D721Med (cell line): ENCODE data around the gene MAP2K4.

Experiments used
- DNase-seq: peaks from one replicate; pipeline ENCODE4 v3.0.0; 2011; ENCODE audit warnings: low spot score; ENCODE audit not compliant: insufficient read length
- FAIRE-seq: peaks from 2 replicates; lab custom pipeline; 2011; peaks lifted over from hg19 to GRCh38; lab: Jason Lieb, UNC
- TF ChIP-seq, protein P1 (sequence below): IDR thresholded peaks from 2 replicates; pipeline ENCODE4 v1.5.1; 2012; ENCODE audit warnings: mild to moderate bottlenecking, control low read depth; ENCODE audit not compliant: insufficient read depth; ENCODE audit errors: missing control alignments

The MAP2K4 gene

DNA sequence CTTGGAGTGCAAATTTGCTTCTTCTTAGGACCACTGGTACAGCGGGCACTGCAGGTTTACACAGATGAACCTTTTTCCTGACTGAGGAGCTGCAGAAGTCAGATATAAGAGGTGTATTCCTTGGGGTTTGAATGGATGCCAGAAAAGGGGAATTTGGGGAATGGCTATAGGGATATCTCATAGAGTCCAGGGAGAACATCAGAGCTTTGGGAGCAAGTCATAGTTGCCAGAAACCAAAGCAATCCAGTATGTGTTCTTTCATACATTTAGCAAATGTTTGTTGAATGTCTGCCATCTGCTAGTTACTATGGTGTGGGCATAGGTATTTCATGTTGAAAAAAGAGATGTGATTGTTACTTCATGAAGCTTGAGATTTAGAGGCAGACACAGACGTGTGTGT lies 46.8 kb downstream of the MAP2K4 start:
- FAIRE-seq (no peak), DNase-seq (no peak)
- TF ChIP-seq, protein P1, sequence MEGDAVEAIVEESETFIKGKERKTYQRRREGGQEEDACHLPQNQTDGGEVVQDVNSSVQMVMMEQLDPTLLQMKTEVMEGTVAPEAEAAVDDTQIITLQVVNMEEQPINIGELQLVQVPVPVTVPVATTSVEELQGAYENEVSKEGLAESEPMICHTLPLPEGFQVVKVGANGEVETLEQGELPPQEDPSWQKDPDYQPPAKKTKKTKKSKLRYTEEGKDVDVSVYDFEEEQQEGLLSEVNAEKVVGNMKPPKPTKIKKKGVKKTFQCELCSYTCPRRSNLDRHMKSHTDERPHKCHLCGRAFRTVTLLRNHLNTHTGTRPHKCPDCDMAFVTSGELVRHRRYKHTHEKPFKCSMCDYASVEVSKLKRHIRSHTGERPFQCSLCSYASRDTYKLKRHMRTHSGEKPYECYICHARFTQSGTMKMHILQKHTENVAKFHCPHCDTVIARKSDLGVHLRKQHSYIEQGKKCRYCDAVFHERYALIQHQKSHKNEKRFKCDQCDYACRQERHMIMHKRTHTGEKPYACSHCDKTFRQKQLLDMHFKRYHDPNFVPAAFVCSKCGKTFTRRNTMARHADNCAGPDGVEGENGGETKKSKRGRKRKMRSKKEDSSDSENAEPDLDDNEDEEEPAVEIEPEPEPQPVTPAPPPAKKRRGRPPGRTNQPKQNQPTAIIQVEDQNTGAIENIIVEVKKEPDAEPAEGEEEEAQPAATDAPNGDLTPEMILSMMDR, result no peak

DNA sequence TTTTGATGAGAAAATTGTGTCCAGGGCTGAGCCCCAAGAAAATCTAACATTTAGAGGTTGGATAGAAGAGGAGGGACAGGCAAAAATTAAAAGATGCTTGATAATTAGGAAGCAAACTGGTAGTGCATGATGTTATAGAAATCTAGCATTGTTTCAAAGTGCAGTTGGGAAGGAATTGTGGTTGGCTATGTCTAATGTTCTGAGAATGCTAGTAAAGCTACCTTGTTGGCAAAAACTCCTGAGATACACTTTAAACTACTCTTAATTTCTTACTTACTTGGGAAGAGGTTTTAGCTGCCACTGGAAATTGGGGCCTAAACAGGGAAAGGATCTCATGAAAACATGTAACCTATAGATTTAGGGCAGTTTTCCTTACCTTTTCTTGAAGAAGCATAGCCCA lies 48.3 kb downstream of the MAP2K4 start:
- no peak for FAIRE-seq
- TF ChIP-seq, protein P1, result no peak
- no peak for DNase-seq

DNA sequence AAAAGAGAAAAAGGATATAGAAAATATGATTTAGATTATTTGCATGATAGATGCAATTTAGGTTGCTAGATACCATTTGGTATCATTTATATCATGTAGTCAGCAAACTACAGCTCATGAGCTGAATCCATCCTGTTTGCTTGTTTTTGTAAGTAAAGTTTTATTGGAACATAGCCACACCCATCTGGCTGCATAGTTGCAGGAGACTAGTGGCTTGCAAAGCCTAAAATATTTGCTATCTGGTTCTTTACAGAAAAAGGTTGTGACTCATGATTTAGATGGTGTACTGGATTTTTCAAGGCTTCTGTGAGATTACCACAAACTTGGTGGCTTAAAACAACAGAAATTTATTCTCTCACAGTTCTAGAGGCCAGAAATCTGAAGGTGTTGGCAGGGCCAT lies 49.9 kb downstream of the MAP2K4 start:
- TF ChIP-seq, protein P1, result no peak
- DNase-seq (no peak), FAIRE-seq (no peak)

DNA sequence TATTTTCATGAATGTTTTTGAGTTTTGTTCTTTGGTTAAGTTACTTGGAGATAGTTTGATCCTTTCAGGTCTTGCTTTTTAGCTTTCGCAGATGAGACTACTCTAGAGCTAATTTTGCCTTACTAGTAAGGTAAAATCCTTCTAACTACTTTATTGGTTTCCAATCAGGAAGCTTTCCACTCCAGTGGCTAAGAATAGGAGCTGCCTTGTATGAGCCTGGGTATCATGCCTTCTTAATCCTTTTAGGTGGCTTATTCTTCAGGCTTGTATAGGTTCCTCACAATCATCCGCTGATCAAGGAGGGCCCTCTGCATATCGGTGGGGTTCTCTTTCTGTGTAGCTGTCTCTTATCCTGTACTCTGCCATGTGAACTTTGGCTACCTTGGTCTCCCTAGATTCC lies 53.7 kb downstream of the MAP2K4 start:
- TF ChIP-seq, protein P1, result no peak
- no peak for FAIRE-seq

DNA sequence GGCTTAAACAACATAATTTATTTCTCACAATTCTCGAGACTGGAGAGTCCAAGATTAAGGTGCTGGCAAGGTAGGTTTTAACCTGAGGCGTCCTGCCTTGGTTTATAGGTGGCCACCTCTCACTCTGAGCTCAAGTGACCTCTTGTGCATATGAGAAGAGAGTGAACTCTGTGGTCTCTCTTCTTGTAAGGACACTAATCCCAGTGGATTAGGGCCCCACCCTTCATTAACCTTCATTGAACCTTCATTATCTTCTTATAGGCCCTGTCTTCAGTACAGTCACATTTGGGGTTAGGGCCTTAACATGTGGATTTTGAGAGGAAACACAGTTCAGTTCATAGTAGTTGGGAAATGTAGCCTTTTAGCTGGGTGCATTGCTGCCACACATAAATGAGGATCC lies 57.1 kb downstream of the MAP2K4 start:
- FAIRE-seq (no peak), DNase-seq (no peak)
- TF ChIP-seq, protein P1, result no peak

More for the DNA sequence above, 53.7 kb downstream of the MAP2K4 start:
- DNase-seq, result no peak

DNA sequence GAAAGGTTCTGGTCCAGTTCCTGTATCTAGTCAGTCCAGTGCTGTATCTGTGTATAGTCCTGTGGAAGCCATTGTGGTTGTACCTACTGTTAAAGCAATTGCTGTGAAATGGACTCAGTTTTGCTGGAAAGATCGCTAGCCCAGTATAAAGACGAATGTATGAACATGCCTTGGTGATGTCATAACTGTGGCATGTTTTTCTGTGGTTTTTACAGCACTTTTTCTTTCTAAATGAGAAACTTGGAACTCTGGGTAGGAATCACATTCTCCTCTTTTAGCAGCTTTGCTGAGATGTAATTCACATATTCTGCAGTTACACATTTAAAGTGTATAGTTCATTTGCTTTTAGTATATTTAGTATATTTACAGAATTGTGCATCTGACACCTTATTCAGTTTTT lies 58.1 kb downstream of the MAP2K4 start:
- DNase-seq (no peak), FAIRE-seq (no peak)
- TF ChIP-seq, protein P1, result no peak

DNA sequence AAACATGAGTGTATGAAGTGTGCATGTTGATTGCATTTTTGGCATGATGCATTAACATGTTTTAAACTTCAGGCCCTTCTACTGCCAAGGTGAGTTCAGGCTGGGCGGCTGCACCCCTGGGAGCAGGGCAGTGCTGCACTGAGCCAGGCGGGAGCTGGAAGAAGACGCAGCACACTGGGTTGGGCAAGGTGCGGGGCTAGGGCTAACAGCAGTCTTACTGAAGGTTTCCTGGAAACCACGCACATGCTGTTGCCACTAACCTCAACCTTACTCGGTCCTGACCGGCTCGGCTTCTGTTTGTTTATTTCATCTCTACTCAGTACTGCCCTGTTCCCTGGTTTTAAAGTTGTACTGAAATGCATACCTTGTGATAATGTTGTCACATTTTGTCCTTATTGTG lies 61.0 kb downstream of the MAP2K4 start:
- TF ChIP-seq, protein P1, result no peak
- FAIRE-seq (no peak), DNase-seq (no peak)
